ENCODE measurements around the gene IDE.

IDE gene

GRCh38 chr10:92562424-92562823, 11.5 kb downstream of the IDE start:
- no peak for DNase-seq

GRCh38 chr10:92559046-92559445, 14.8 kb downstream of the IDE start:
- DNase-seq = no peak

- no peak for DNase-seq
These were observed 19.9 kb downstream of the IDE start for GRCh38 chr10:92553959-92554358.

- no peak for DNase-seq
These were observed 21.6 kb downstream of the IDE start for GRCh38 chr10:92552310-92552709.

- DNase-seq = no peak
These were observed 23.0 kb downstream of the IDE start for GRCh38 chr10:92550924-92551323.

- no peak for DNase-seq
These were observed 26.2 kb downstream of the IDE start for GRCh38 chr10:92547676-92548075.

GRCh38 chr10:92545556-92545955, 28.3 kb downstream of the IDE start:
- no peak for DNase-seq

GRCh38 chr10:92544296-92544695, 29.6 kb downstream of the IDE start:
- peak; percentile 19 for DNase-seq

GRCh38 chr10:92542458-92542857, 31.4 kb downstream of the IDE start:
- DNase-seq = no peak

- DNase-seq = no peak
These were observed 32.3 kb downstream of the IDE start for GRCh38 chr10:92541583-92541982.

GRCh38 chr10:92538231-92538958, 35.5 kb downstream of the IDE start:
- DNase-seq = no peak

GRCh38 chr10:92530891-92531535, 42.9 kb downstream of the IDE start:
- DNase-seq = no peak

GRCh38 chr10:92530421-92530820, 43.5 kb downstream of the IDE start:
- DNase-seq = no peak

GRCh38 chr10:92527716-92528115, 46.2 kb downstream of the IDE start:
- DNase-seq = no peak

- no peak for DNase-seq
These were observed 50.3 kb downstream of the IDE start for GRCh38 chr10:92523639-92524038.

GRCh38 chr10:92517034-92517655, 56.7 kb downstream of the IDE start:
- peak; percentile 68 for DNase-seq

GRCh38 chr10:92508866-92509265, 65.0 kb downstream of the IDE start:
- no peak for DNase-seq

- DNase-seq = no peak
These were observed 67.6 kb downstream of the IDE start for GRCh38 chr10:92506336-92506735.

- DNase-seq = no peak
These were observed 68.8 kb downstream of the IDE start for GRCh38 chr10:92505044-92505443.

- DNase-seq = no peak
These were observed 71.5 kb downstream of the IDE start for GRCh38 chr10:92502296-92502808.

- no peak for DNase-seq
These were observed 80.5 kb downstream of the IDE start for GRCh38 chr10:92493362-92493761.

GRCh38 chr10:92492748-92493240, 81.1 kb downstream of the IDE start:
- no peak for DNase-seq

GRCh38 chr10:92490387-92490786, 83.5 kb downstream of the IDE start:
- no peak for DNase-seq

GRCh38 chr10:92486637-92487036, 87.3 kb downstream of the IDE start:
- no peak for DNase-seq

Data from CD4-positive, alpha-beta T cell treated with Interleukin-15 for 1 hour (primary cell).